NCI-H524 (cell line): ENCODE results near the gene SIM1.

Experiments used
- DNase-seq, 2 experiments: peaks; one replicate each; lab custom pipeline; 2025; lab: John Stamatoyannopoulos, UW

SIM1 gene

GRCh38 chr6:100470422-100471120, 5.8 kb upstream of the SIM1 start:
- DNase-seq = no peak

GRCh38 chr6:100469101-100469859, 4.6 kb upstream of the SIM1 start:
- DNase-seq = no peak

DNA sequence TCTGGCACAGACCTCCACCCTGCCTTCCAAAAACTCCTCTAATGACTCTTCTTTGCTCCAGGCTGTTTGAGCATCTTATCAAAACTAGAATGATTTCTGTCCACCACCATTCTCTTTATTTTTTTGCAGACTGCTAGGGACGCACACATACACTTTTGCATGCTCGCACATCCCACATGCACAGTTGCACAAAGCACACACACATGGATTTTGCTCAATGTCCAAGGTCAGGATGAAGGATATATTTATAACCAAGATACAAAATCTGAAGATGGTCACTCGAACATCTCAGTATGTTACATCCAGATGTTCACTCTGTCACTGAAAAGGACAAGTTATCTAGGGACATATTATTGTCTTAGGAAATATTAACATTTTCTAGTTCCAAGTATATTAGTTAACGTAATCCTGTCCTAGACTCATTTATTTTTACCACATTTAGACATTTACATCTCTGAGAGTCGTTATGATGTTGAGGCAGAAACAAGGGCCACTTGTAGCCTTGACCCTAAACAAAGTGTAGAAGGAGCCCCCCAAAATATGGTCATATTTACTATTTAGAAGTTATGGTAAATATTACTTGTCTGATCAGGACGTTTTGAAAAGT, 3.4 kb upstream of the SIM1 start:
- no peak for DNase-seq

- no peak for DNase-seq
These were observed 2.7 kb upstream of the SIM1 start for GRCh38 chr6:100467129-100468015.

GRCh38 chr6:100466410-100467128, 1.8 kb upstream of the SIM1 start:
- DNase-seq = peak in 1 of 2 experiments; percentile 55

DNA sequence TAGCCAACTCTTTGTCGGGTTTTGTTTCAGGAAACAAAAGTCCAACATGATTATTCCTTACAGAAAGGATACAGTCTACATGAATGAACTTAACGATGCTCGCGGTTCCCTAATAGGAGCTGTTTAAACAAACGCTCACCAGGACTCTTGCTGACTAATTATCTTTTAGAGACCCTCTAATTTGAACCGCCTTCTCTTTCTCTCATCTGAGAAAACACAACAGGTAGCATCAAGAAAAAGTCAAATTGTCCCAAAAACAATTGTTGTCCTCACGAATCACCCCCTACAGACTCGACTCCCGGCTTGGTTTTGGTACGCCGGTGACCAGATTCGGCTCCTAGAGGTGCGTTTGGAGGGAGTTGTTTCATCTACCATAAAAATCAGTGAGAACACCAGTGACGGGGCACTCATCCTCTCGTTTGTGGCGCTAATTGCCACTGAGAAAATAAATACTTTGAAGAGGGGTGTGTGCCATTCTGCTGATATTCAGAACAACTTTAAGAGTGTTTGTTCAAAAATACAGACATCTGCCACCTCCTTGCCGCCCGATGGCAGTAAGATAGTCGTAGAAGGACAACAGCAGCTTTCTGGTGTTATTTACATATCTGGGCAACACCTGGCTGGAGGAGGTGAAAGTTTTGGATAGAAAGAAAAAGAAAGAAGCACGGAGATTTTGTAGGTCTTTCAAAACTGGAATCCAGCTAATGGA, 1.1 kb upstream of the SIM1 start:
- peak; percentile 34 to 37 for DNase-seq

GRCh38 chr6:100464162-100464851, 414 bp downstream of the SIM1 start:
- peak in 1 of 2 experiments; percentile 60 for DNase-seq

DNA sequence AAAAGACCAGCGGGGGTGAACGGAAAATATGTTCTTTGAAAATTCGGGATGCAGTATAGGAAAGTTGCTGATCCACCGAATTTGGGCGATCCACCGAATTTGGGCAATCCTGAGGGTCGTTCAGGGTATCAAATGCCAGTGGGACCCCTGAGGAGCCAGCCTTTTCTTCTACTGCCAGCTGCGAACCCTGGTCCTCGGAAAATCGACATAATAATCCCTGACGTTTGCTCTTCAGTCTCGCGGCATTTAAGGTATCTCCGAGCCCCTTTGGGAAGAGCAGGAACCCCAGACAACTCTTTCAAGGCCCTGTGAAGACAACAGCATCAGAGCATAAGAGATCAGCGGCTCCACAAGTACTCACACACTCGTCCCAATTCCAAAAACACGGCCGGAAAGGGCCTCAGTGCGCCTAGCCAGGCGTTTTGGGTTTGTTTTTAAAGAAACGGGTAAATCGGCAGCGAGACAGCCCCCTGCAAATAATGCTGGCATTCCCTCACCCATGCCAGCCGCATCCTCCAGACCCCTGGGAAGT, 1.0 kb downstream of the SIM1 start:
- DNase-seq = peak in 1 of 2 experiments; percentile 25

DNA sequence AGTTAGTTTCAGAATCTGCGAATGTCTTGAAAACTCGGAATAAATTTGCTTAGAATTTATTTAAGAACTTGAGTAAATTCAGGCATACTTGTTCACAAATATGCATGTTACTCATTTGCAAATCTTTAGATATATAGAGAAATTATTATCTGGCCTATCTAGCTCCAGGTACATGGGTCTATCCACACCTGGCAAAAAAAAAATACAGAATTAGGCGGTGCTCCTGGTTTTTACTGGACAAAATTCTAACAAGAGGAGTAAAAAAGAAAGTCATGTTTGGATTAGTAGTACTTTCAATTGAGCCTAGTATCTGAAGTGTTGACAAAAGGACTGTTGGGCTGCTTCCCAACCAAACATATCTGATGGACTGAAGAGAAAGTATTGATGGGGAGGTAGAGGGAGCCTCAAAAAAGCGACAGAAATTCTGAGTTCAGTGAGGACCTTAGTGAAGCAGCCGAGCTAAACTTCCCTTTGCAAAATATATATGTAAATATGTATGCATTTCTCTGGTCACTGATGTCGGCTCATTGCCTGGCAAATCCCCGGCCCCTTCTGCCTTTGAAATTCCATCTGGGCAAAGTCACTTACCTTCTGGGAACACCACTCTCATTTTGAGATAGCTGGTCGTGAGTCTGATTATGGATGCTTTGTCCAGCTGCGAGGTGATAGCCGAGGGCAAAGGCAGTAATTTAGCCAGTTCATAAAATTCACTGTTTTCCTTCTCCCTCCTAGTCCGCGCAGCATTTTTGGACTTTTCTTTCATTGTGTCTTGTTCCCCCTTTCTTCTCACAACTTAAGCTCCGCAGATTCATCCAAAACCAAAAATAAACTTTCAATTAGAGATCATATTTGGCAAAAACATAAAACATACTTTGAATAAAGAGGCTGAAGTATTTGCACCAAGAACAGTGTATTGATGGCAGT, 1.8 kb downstream of the SIM1 start:
- peak in 1 of 2 experiments; percentile 34 for DNase-seq

GRCh38 chr6:100461917-100462705, 2.6 kb downstream of the SIM1 start:
- DNase-seq = peak in 1 of 2 experiments; percentile 19

DNA sequence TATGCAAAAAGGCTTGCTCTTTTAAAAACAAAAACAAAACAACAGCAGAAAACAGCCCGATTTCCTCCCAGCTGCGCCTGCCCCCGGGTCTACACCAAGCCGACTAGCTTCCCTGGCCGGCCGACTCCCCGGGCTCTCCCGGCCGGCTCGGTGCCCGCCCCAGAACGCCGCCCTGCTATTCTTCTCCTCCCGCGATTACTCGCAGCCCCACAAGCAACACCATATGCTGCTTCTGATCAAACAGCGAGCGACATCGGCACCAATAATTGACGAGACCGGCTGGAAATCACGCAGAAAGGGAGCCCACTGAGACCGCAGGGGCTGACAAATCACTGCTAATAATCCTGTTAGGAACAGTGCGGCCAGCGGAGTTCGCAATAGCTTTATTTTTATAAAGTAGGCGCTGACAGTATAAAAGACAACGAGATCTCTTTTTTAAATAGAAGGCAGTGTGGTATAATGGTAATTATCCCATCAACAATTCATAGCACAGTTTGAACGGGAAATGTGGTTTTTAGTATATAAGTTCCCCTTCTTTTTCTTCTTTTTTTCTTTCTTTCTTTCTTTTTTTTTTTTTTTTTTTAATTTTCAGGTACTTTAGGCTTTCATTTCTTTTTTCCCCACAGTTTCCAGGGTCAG, 3.3 kb downstream of the SIM1 start:
- DNase-seq = peak; percentile 25 to 73

DNA sequence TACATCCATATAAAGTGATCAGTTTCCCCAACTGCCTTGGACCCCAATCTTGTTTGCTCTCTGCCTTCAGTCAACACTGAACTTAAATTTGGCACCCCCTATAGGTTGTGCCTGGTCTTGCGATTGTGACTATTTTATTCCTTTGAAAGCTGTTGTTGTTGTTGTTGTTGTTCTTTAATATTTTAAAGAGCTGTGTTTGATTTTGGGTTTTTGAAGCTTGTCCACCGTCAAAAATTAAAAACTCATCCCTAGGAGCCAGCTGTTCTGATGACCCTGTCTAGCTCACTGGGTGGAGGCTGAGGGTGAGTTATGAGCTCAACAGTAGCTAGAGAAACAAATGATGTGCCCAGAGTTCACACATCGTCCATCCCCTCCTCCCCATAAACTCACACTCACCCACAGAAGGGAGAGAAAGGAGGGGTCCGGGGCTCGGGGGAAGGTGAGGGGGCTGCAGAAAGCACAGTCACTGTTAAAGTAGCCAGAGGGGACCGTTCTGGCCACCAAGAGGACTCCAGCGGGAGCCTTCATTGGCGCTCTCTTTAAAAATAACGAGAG, 4.0 kb downstream of the SIM1 start:
- DNase-seq = peak in 1 of 2 experiments; percentile 43

DNA sequence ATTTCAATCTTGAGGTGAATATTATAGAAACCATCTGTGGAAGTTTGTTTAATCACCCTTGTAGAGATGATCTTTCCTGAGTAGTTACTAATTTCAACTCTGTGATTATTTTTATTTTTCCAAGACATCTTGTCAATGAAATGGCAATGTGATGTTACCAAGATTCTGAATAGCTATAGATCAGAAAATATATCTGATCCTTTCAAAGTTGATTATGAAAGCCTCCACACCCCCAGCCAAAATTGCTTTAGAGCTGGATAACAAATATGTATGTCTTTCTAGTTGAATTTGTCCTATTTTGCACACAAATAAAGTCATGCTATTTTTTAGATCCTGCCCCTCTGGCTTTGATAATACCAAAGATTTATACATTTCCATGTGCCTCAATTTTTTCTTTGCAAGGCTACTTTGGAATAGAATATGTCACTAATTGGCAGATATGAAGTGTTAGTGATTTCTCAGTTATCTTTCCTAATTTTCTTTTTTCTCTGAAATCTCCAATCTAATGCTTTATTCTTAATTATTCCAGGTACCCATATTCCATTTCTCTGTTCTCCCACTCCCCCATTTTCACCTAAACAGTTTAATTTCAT, 5.0 kb downstream of the SIM1 start:
- no peak for DNase-seq

GRCh38 chr6:100458841-100459591, 5.7 kb downstream of the SIM1 start:
- no peak for DNase-seq

DNA sequence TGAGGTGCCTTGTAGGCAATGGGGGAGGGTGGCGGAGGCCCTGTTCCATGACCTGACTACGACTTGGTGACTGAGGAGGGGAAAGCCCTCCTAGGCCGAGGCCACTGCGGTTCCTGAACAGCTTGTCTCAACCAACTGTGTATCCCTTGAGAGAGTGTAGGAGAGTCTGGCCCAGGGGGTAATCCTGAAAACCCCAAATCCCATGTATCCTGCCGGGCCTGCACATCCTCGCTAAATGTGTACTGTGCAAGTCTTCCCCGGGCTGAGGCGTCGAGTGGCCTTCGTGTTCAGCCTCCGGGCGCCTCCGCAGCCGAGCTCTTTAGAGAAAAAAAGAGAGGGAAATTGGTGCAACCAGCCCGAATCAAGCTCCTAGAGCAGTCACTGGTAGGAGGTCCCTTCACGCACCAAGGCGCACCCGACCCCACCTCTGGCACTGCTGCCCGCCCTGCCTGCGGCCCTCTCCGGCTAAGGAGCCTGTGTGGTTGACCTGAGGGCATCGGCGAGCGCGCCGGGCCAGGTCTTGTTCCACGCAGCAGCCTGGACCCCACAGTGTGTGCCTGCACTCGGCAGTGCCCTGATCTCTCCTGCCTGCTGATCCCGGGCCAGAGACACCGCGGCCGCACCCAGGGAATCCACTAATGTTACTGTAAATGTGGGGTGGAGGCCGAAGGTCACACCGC, 7.3 kb downstream of the SIM1 start:
- peak in 1 of 2 experiments; percentile 17 for DNase-seq
